ENCODE measurements around the gene LPXN. TPM values are rescaled to one million over a fixed set of nuclear protein-coding genes. Genes with fewer than 3 reads are reported as not detected.

Gene LPXN
- total RNA-seq, 1 donor from 2014 or later = 3.8 TPM

GRCh38 chr11:58594826-58595225 is 19.2 kb upstream of the LPXN start:
- no peaks in the 10 kb centered on the region for H3K36me3 Mint-ChIP-seq (ENCODE audit: unreplicated experiment)
- TF ChIP-seq CTCF (IDR thresholded peaks at IDR 0.05; ENCODE audit: partially characterized antibody, unreplicated experiment) = no peak
- DNase-seq = no peak
- H3K4me3 Mint-ChIP-seq (ENCODE audit: unreplicated experiment) = no peak overlapping the region
- no peaks in the 10 kb centered on the region for H3K9me3 Mint-ChIP-seq (ENCODE audit: unreplicated experiment)
- no peak overlapping the region for H3K27ac Mint-ChIP-seq (ENCODE audit: unreplicated experiment)
- peaks cover 2% of the 10 kb centered on the region for H3K27me3 Mint-ChIP-seq (ENCODE audit: unreplicated experiment)
- H3K4me1 Mint-ChIP-seq (ENCODE audit: low read depth, unreplicated experiment) = peaks cover 3% of the 10 kb centered on the region

- H3K27ac Mint-ChIP-seq (ENCODE audit: unreplicated experiment) = no peak overlapping the region
- peaks cover 3% of the 10 kb centered on the region for H3K4me1 Mint-ChIP-seq (ENCODE audit: low read depth, unreplicated experiment)
- DNase-seq = no peak
- TF ChIP-seq CTCF (IDR thresholded peaks at IDR 0.05; ENCODE audit: partially characterized antibody, unreplicated experiment) = no peak
- peaks cover 2% of the 10 kb centered on the region for H3K27me3 Mint-ChIP-seq (ENCODE audit: unreplicated experiment)
- no peak overlapping the region for H3K4me3 Mint-ChIP-seq (ENCODE audit: unreplicated experiment)
- H3K9me3 Mint-ChIP-seq (ENCODE audit: unreplicated experiment) = no peaks in the 10 kb centered on the region
- H3K36me3 Mint-ChIP-seq (ENCODE audit: unreplicated experiment) = no peaks in the 10 kb centered on the region
These were observed 17.3 kb upstream of the LPXN start for GRCh38 chr11:58592760-58593472.

- Mint-ChIP-seq H3K4me3 (ENCODE audit: unreplicated experiment) (no peak overlapping the region), H3K27ac (ENCODE audit: unreplicated experiment) (no peak overlapping the region), H3K4me1 (ENCODE audit: low read depth, unreplicated experiment) (peaks cover 3% of the 10 kb centered on the region), H3K9me3 (ENCODE audit: unreplicated experiment) (no peaks in the 10 kb centered on the region), H3K27me3 (ENCODE audit: unreplicated experiment) (peaks cover 2% of the 10 kb centered on the region), H3K36me3 (ENCODE audit: unreplicated experiment) (no peaks in the 10 kb centered on the region)
- no peak for TF ChIP-seq CTCF (IDR thresholded peaks at IDR 0.05; ENCODE audit: partially characterized antibody, unreplicated experiment)
- no peak for DNase-seq
These were observed 16.0 kb upstream of the LPXN start for GRCh38 chr11:58591659-58592058.

GRCh38 chr11:58586998-58587397 is 11.3 kb upstream of the LPXN start:
- H3K27me3 Mint-ChIP-seq (ENCODE audit: unreplicated experiment) = peaks cover 1% of the 10 kb centered on the region
- peaks cover 1% of the 10 kb centered on the region for H3K4me1 Mint-ChIP-seq (ENCODE audit: low read depth, unreplicated experiment)
- no peak overlapping the region for H3K27ac Mint-ChIP-seq (ENCODE audit: unreplicated experiment)
- DNase-seq = no peak
- H3K36me3 Mint-ChIP-seq (ENCODE audit: unreplicated experiment) = no peaks in the 10 kb centered on the region
- no peak overlapping the region for H3K4me3 Mint-ChIP-seq (ENCODE audit: unreplicated experiment)
- TF ChIP-seq CTCF (IDR thresholded peaks at IDR 0.05; ENCODE audit: partially characterized antibody, unreplicated experiment) = no peak
- H3K9me3 Mint-ChIP-seq (ENCODE audit: unreplicated experiment) = no peaks in the 10 kb centered on the region

GRCh38 chr11:58582437-58582836 is 6.8 kb upstream of the LPXN start:
- H3K4me1 Mint-ChIP-seq (ENCODE audit: low read depth, unreplicated experiment) = peaks cover 9% of the 10 kb centered on the region
- peak overlapping the region; percentile 47 for H3K4me3 Mint-ChIP-seq (ENCODE audit: unreplicated experiment)
- peaks cover 20% of the 10 kb centered on the region for H3K27me3 Mint-ChIP-seq (ENCODE audit: unreplicated experiment)

More at GRCh38 chr11:58582437-58582836, 6.8 kb upstream of the LPXN start:
- no peak overlapping the region for H3K27ac Mint-ChIP-seq (ENCODE audit: unreplicated experiment)
- no peak for TF ChIP-seq CTCF (IDR thresholded peaks at IDR 0.05; ENCODE audit: partially characterized antibody, unreplicated experiment)
- peaks cover 17% of the 10 kb centered on the region for H3K9me3 Mint-ChIP-seq (ENCODE audit: unreplicated experiment)
- H3K36me3 Mint-ChIP-seq (ENCODE audit: unreplicated experiment) = no peaks in the 10 kb centered on the region
- no peak for DNase-seq

Data from glutamatergic neuron (in vitro differentiated cells).